KMS-11 (cell line): ENCODE measurements around the gene RBBP4.

Source experiments
- H2AFZ ChIP-seq: fragments of 200-600 bp; sonication (generic); 2 replicates; pipeline ENCODE4 v1.6.1; 2016; ENCODE audit warnings: antibody characterized with exemption, mixed run types, low read depth
- H3K27ac ChIP-seq: fragments of 200-600 bp; sonication (generic); 2 replicates; pipeline ENCODE4 v1.6.1; 2016; ENCODE audit warnings: mild to moderate bottlenecking, mixed run types
- H3K27me3 ChIP-seq: fragments of 200-600 bp; sonication (generic); 2 replicates; pipeline ENCODE4 v1.6.1; 2017; ENCODE audit warnings: mild to moderate bottlenecking, low read depth, mixed run types, moderate library complexity; ENCODE audit not compliant: insufficient read depth
- H3K36me3 ChIP-seq: fragments of 200-600 bp; sonication (generic); 2 replicates; pipeline ENCODE4 v1.6.1; 2017; ENCODE audit warnings: mild to moderate bottlenecking, mixed run types; ENCODE audit not compliant: insufficient read depth
- H3K4me1 ChIP-seq: fragments of 200-600 bp; sonication (generic); 2 replicates; pipeline ENCODE4 v1.6.1; 2016; ENCODE audit warnings: mild to moderate bottlenecking, low read depth, mixed run types; ENCODE audit not compliant: poor library complexity, severe bottlenecking
- H3K4me2 ChIP-seq: fragments of 200-600 bp; sonication (generic); 2 replicates; pipeline ENCODE4 v1.7.0; 2016; ENCODE audit warnings: mild to moderate bottlenecking, mixed run types
- H3K4me3 ChIP-seq: fragments of 200-600 bp; sonication (generic); IDR thresholded peaks from 2 replicates; pipeline ENCODE4 v1.6.1; 2017; ENCODE audit warnings: low read depth, low read length, mixed read lengths; ENCODE audit not compliant: insufficient read depth
- H3K79me2 ChIP-seq: fragments of 200-600 bp; sonication (generic); 2 replicates; pipeline ENCODE4 v1.6.1; 2016; ENCODE audit warnings: low read depth, mixed run types; ENCODE audit not compliant: insufficient read depth
- H3K9ac ChIP-seq: fragments of 200-600 bp; sonication (generic); 2 replicates; pipeline ENCODE4 v1.6.1; 2016; ENCODE audit warnings: mild to moderate bottlenecking, mixed run types
- H4K20me1 ChIP-seq: fragments of 200-600 bp; sonication (generic); 2 replicates; pipeline ENCODE4 v1.6.1; 2016; ENCODE audit warnings: mild to moderate bottlenecking, mixed run types; ENCODE audit not compliant: insufficient read depth
- TF ChIP-seq, protein P1 (sequence below): fragments of 200-600 bp; sonication (generic); conservative IDR thresholded peaks from 2 replicates; pipeline ENCODE4 v1.6.1; 2017; ENCODE audit warnings: low read depth, mild to moderate bottlenecking, antibody characterized with exemption, low read length, moderate library complexity, mixed read lengths

Gene RBBP4

DNA sequence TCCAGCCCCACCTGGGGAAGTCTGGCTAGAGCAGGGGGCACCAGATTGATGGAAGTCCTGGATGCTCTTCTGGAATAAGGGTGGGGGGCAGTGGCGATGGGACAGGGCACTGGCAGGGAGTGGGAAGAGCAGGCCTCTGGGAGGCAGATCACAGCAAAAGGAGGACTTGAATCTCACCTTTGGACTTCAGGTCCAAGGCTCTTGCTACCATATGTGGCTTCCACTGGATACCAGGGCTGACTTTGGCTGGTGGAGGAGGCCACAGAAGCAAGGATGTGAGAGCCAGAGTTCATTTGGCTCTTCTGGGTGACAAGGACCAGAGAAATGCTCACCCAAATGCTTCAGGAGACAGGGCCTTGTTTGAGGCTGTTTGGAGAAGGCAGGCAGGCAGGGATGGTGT is 67.5 kb downstream of the RBBP4 start:
- Histone ChIP-seq H2AFZ (no peak overlapping the region), H3K9ac (no peak overlapping the region), H3K79me2 (no peaks in the 10 kb centered on the region), H3K36me3 (no peaks in the 10 kb centered on the region), H3K4me3 (no peak overlapping the region), H3K27me3 (no peaks in the 10 kb centered on the region), H3K4me1 (peaks cover 19% of the 10 kb centered on the region), H4K20me1 (no peaks in the 10 kb centered on the region), H3K4me2 (no peak overlapping the region), H3K27ac (no peak overlapping the region)
- TF ChIP-seq, protein P1, sequence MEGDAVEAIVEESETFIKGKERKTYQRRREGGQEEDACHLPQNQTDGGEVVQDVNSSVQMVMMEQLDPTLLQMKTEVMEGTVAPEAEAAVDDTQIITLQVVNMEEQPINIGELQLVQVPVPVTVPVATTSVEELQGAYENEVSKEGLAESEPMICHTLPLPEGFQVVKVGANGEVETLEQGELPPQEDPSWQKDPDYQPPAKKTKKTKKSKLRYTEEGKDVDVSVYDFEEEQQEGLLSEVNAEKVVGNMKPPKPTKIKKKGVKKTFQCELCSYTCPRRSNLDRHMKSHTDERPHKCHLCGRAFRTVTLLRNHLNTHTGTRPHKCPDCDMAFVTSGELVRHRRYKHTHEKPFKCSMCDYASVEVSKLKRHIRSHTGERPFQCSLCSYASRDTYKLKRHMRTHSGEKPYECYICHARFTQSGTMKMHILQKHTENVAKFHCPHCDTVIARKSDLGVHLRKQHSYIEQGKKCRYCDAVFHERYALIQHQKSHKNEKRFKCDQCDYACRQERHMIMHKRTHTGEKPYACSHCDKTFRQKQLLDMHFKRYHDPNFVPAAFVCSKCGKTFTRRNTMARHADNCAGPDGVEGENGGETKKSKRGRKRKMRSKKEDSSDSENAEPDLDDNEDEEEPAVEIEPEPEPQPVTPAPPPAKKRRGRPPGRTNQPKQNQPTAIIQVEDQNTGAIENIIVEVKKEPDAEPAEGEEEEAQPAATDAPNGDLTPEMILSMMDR, result no peak

DNA sequence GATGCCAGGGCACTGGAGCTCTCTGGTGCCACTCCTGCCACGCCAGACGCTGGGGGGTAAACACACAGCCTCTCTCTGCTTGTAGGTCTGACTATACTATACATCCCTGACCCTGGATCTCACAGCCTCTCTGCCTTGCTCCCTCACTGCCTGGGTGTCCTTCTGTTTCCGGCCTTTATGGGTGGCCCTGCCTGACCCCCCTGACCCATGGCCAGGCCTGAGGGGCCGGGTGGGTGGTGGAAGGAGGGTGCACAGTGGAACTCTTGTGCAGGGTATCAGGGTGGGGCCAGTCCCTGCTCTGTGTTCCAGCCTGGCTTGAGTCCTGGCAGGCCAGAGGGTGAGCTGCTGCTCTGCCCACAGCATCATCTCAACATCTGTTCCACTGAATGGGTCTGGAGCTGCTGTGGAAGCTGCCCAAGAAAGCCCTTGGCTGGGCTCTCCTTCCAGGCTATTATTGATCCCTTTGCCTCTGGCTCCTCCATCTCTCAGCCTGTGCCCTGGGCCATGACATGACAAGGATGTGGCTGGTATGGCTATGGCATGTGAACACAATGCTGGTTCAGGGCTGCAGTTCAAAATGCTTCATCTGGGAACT is 68.8 kb downstream of the RBBP4 start:
- H4K20me1 ChIP-seq, result no peaks in the 10 kb centered on the region
- H3K79me2 ChIP-seq, result no peaks in the 10 kb centered on the region
- no peak overlapping the region for H2AFZ ChIP-seq
- H3K27me3 ChIP-seq, result no peaks in the 10 kb centered on the region
- no peaks in the 10 kb centered on the region for H3K36me3 ChIP-seq
- no peak overlapping the region for H3K9ac ChIP-seq
- TF ChIP-seq, protein P1, result no peak
- no peak overlapping the region for H3K27ac ChIP-seq
- no peak overlapping the region for H3K4me3 ChIP-seq
- H3K4me2 ChIP-seq, result no peak overlapping the region
- H3K4me1 ChIP-seq, result peaks cover 24% of the 10 kb centered on the region

DNA sequence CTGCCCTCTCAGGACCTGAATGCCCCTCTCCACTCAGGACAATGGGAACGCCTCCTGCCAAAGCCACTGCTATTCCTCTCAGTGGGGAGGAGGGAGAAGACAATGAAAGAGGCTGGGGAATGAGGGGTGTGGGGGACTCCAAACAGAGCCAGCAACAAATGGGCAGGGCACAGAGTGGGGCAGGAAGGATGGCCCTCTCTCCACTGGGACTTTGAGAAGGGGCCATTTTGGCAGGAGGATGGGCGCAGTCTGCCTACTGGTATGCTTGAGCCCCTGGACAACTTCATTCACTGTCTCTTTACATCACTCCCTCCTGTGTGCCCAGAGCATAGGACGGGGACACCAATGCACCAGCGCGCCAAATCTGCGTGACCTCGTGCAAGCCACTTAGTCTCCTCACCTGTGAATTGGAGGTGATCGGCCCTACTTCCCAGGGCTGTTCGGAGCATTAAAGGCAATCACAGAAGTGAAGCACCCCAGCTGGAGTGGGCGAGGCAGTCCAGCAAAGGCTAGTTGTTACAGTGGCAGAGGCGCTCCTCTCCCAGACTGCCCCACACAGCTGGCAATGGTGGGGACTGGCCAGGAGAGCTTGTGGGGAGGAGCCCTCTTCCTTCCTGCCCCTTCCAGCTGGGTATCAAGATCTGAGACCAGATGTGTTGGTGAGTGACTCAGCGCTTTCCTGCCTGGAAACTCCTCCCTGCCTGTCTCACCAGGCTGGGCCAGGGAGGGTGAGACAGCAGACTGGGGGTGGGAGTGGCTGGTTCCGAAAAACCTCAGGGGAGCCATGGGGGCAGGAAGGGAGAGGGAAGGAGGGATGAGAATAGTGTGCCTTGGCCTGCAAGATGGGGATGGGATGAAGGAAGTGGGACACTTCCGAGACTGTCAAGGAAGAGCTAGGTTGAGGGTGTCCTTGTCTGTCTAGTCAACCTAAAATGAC is 73.9 kb downstream of the RBBP4 start:
- Histone ChIP-seq H3K36me3 (no peaks in the 10 kb centered on the region), H2AFZ (peak overlapping the region; percentile 67), H3K27me3 (no peaks in the 10 kb centered on the region), H3K4me1 (peaks cover 20% of the 10 kb centered on the region), H4K20me1 (no peaks in the 10 kb centered on the region), H3K4me3 (no peak overlapping the region), H3K4me2 (peak overlapping the region; percentile 78), H3K9ac (peak overlapping the region; percentile 29; the same call in 1 of the 2 replicates), H3K27ac (peak overlapping the region; percentile 49; the same call in 1 of the 2 replicates), H3K79me2 (no peaks in the 10 kb centered on the region)
- TF ChIP-seq, protein P1, result no peak

DNA sequence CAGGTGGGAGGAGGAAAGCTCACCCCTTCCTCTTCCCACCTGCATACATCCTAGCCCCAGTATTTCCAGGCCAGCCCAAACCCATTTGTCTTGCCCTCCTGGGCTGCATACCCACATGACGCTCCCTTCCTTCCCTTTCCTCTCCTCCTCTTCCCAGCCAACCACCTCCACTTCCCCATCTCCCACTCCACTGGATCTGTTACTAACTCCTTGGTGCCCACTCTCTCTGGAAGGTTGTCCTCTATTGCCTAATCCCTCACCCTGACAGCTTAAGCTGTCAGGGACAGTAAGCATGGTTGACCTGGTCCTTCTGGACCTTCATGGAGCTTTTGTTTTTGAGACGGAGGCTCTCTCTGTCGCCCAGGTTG is 74.6 kb downstream of the RBBP4 start:
- Histone ChIP-seq H3K79me2 (no peaks in the 10 kb centered on the region), H3K36me3 (no peaks in the 10 kb centered on the region), H3K27me3 (no peaks in the 10 kb centered on the region), H3K4me3 (no peak overlapping the region), H3K4me2 (peak overlapping the region; percentile 78), H4K20me1 (no peaks in the 10 kb centered on the region), H2AFZ (peak overlapping the region; percentile 67; the same call in 1 of the 2 replicates), H3K4me1 (peaks cover 20% of the 10 kb centered on the region), H3K9ac (peak overlapping the region; percentile 29; the same call in 1 of the 2 replicates), H3K27ac (peak overlapping the region; percentile 49; the same call in 1 of the 2 replicates)
- TF ChIP-seq, protein P1, result no peak
